ENCODE results near the gene ZNF80.

- TF ChIP-seq POLR2AphosphoS5 (IDR thresholded peaks at IDR 0.05) (no peak), POLR2A (IDR thresholded peaks at IDR 0.05) (no peak)
Observed at GRCh38 chr3:114272271-114272670, 34.9 kb upstream of the ZNF80 start.

All from transverse colon (tissue), 3 donors.